Colonic mucosa (tissue), 4 donors: Measurements from ENCODE around the gene EXOSC6. TPM values are rescaled to one million over a fixed set of nuclear protein-coding genes. Genes with fewer than 3 reads are reported as not detected.
"Not testable (repeated sequence)": the region's sequence is repeated elsewhere in the genome, so short reads cannot be mapped to it uniquely, and the experiment has no call there.

Experiments
- DNase-seq: peaks from one replicate; pipeline ENCODE4 v3.0.0-alpha.2; 2020
- H3K27ac ChIP-seq: fragments of 200-600 bp; one replicate; pipeline ENCODE4 v1.8.0; 2021
- H3K27me3 ChIP-seq: fragments of 200-600 bp; one replicate; pipeline ENCODE4 v1.8.0; 2021
- H3K36me3 ChIP-seq: fragments of 200-600 bp; one replicate; pipeline ENCODE4 v1.8.0; 2021
- H3K4me1 ChIP-seq: fragments of 200-600 bp; one replicate; pipeline ENCODE4 v1.8.0; 2021; ENCODE audit warnings: mild to moderate bottlenecking
- H3K4me3 ChIP-seq: fragments of 200-600 bp; one replicate; pipeline ENCODE4 v1.8.0; 2021
- H3K9ac ChIP-seq, 2 donors: one replicate each; pipeline ENCODE4 v1.7.0; 2013; ENCODE audit warnings: control low read depth in 2 of 2, low read depth in 2 of 2, low read length in 2 of 2
- H3K9me3 ChIP-seq: fragments of 200-600 bp; one replicate; pipeline ENCODE4 v1.8.0; 2021
- CTCF ChIP-seq: fragments of 200-600 bp; IDR thresholded peaks from one replicate; pipeline ENCODE4 v1.8.0; 2022; ENCODE audit warnings: antibody characterized with exemption, mild to moderate bottlenecking
- intact Hi-C: fragments of 100-400 bp; cut with DNase I; formaldehyde crosslinking; loops from one replicate; pipeline ENCODE4 v1.14.1; 2022
- total RNA-seq, 2 donors: library from RNA; stranded (reverse); fragmentation: NEBNext Ultra II Directional in 1 of 2; extraction: Animal tissue kit (Norgen Biotek cat#: 25700) in 1 of 2; gene quantifications; one replicate each; pipeline ENCODE4 v1.2.1, GENCODE V29; 2021
- donor health status: healthy.
- donor health status: DM: no; HTN: no; CAD: no.
- donor health status: DM: no; HTN: no; CAD: no.

Gene EXOSC6
- total RNA-seq, 2 donors from 2014 or later: 12.2 to 20.0 TPM

GRCh38 chr16:70270176-70270575, 18.4 kb upstream of the EXOSC6 start:
- no peak for DNase-seq
- H3K36me3 ChIP-seq: peaks cover 8% of the 10 kb centered on the region
- intact Hi-C loops: no loop called here
- no peak overlapping the region for H3K9ac ChIP-seq
- no peaks in the 10 kb centered on the region for H3K9me3 ChIP-seq
- no peak for TF ChIP-seq CTCF
- H3K4me3 ChIP-seq: no peak overlapping the region
- no peaks in the 10 kb centered on the region for H3K4me1 ChIP-seq
- H3K27ac ChIP-seq: no peak overlapping the region
- no peaks in the 10 kb centered on the region for H3K27me3 ChIP-seq

GRCh38 chr16:70269471-70269870, 17.7 kb upstream of the EXOSC6 start:
- intact Hi-C loops: no loop called here
- Histone ChIP-seq H3K4me3 (no peak overlapping the region), H3K36me3 (peaks cover 8% of the 10 kb centered on the region), H3K27ac (no peak overlapping the region), H3K4me1 (no peaks in the 10 kb centered on the region), H3K27me3 (no peaks in the 10 kb centered on the region), H3K9ac (no peak overlapping the region), H3K9me3 (no peaks in the 10 kb centered on the region)
- no peak for DNase-seq
- no peak for TF ChIP-seq CTCF

DNA sequence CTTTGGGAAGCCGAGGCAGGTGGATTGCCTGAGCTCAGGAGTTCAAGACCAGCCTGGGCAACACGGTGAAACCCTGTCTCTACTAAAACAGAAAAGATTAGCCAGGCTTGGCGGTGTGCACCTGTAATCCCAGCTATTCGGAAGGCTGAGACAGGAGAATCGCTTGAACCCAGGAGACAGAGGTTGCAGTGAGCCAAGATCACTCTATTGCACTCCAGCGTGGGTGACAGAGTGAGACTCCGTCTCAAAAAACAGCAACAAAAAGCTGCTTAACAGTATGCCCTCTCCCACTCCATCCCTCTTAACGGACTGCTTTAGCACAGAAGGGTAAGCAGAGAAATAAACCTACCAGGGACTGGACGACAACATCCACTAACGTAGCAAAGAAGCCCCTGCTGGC, 16.2 kb upstream of the EXOSC6 start:
- DNase-seq, H3K4me1 ChIP-seq, H3K4me3 ChIP-seq, H3K27ac ChIP-seq, H3K9ac ChIP-seq, H3K36me3 ChIP-seq, H3K27me3 ChIP-seq, H3K9me3 ChIP-seq, intact Hi-C loops: not testable (repeated sequence)

GRCh38 chr16:70267516-70267915, 15.8 kb upstream of the EXOSC6 start:
- intact Hi-C loops: no loop called here
- DNase-seq: no peak
- Histone ChIP-seq H3K9ac (no peak overlapping the region), H3K27me3 (no peaks in the 10 kb centered on the region), H3K4me3 (no peak overlapping the region), H3K36me3 (peaks cover 8% of the 10 kb centered on the region), H3K9me3 (no peaks in the 10 kb centered on the region), H3K4me1 (no peaks in the 10 kb centered on the region), H3K27ac (no peak overlapping the region)
- peak; percentile 75 for TF ChIP-seq CTCF

DNA sequence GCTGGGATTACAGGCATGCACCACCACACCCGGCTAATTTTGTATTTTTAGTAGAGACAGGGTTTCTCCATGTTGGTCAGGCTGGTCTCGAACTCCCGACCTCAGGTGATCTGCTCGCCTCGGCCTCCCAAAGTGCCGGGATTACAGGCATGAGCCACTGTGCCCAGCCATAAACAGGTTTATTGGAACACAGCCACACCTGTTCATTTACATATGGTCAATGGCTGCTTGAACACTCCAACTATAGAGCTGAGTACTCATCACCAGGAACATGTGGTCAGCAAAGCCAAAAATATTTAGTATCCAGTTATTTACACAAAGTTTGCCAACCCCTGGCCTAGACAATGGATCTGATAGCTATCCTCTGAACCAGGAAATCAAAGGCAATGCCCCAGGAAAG, 8.2 kb upstream of the EXOSC6 start:
- DNase-seq, H3K4me1 ChIP-seq, H3K27ac ChIP-seq, H3K9me3 ChIP-seq, H3K36me3 ChIP-seq, H3K27me3 ChIP-seq, H3K4me3 ChIP-seq, H3K9ac ChIP-seq: not testable (repeated sequence)
- intact Hi-C loops: loop anchor here (10.0 kb wide), 1 partner anchor 95 kb away; no protein-coding TSS in a partner anchor

DNA sequence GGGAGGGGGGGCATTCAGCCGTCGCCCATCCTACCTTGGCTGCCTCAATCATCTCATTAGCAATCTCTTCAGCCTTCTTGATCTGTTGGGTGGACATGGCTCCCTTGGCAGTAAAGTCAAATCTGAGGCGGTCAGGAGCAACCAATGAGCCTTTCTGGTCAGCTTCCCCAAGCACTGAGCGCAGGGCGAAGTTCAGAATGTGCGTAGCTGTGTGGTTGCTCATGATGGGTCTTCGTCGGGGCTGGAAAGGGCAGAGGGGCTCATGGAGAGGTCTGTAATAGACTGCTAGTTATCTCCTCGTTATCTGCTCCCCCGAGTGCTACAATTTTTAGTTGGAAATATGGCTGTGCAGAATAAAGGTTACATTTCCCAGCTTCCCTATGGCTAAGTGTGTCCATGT, 7.2 kb upstream of the EXOSC6 start:
- no peak for TF ChIP-seq CTCF
- intact Hi-C loops: loop anchor here (10.0 kb wide), 1 partner anchor 94 kb away; no protein-coding TSS in a partner anchor
- H3K27ac ChIP-seq: no peak overlapping the region
- H3K4me1 ChIP-seq: no peaks in the 10 kb centered on the region
- H3K27me3 ChIP-seq: no peaks in the 10 kb centered on the region
- H3K4me3 ChIP-seq: no peak overlapping the region
- H3K36me3 ChIP-seq: peaks cover 4% of the 10 kb centered on the region
- H3K9ac ChIP-seq: no peak overlapping the region
- H3K9me3 ChIP-seq: no peaks in the 10 kb centered on the region
- DNase-seq: no peak

- Histone ChIP-seq H3K27me3 (no peaks in the 10 kb centered on the region), H3K36me3 (peaks cover 10% of the 10 kb centered on the region), H3K4me3 (no peak overlapping the region), H3K4me1 (no peaks in the 10 kb centered on the region), H3K27ac (no peak overlapping the region), H3K9me3 (no peaks in the 10 kb centered on the region), H3K9ac (no peak overlapping the region)
- TF ChIP-seq CTCF: no peak
- no peak for DNase-seq
- intact Hi-C loops: loop anchor here (10.0 kb wide), 1 partner anchor 93 kb away; no protein-coding TSS in a partner anchor
Observed at GRCh38 chr16:70258065-70258464, 6.3 kb upstream of the EXOSC6 start.
